Ureter (tissue), 1 donor: ENCODE data around the gene ZBTB8A. TPM values are rescaled to one million over a fixed set of nuclear protein-coding genes. Genes with fewer than 3 reads are reported as not detected.
"Not testable (repeated sequence)": the region's sequence is repeated elsewhere in the genome, so short reads cannot be mapped to it uniquely, and the experiment has no call there.

Source experiments
- DNase-seq: peaks from one replicate; pipeline ENCODE4 v3.0.0-alpha.2; 2020; ENCODE audit warnings: low spot score
- total RNA-seq: library from RNA; stranded (reverse); gene quantifications from one replicate; pipeline ENCODE4 v1.2.4, GENCODE V29; 2023
- donor health status: DM: yes; HTN: yes; CAD: no.

The ZBTB8A gene
- 10.5 TPM for total RNA-seq

- DNase-seq, result peak; percentile 45
Observed at GRCh38 chr1:32538887-32539583, at the start of gene ZBTB8A. Gene ZBTB8A (plus strand): TSS chr1:32539427. CDS start chr1:32592932, 53,505 bp downstream.

- DNase-seq, result no peak
Observed at GRCh38 chr1:32489774-32490454, 49.3 kb upstream of the ZBTB8A start.

GRCh38 chr1:32491386-32491785 lies 47.8 kb upstream of the ZBTB8A start:
- no peak for DNase-seq

GRCh38 chr1:32494196-32494595 lies 45.0 kb upstream of the ZBTB8A start:
- no peak for DNase-seq

GRCh38 chr1:32494711-32495337 lies 44.4 kb upstream of the ZBTB8A start:
- no peak for DNase-seq

GRCh38 chr1:32496127-32496526 lies 43.1 kb upstream of the ZBTB8A start:
- DNase-seq, result no peak

- DNase-seq, result no peak
Observed at GRCh38 chr1:32498751-32499150, 40.5 kb upstream of the ZBTB8A start.

- DNase-seq, result peak; percentile 52
Observed at GRCh38 chr1:32500387-32501209, 38.6 kb upstream of the ZBTB8A start.

GRCh38 chr1:32501865-32502264 lies 37.4 kb upstream of the ZBTB8A start:
- no peak for DNase-seq

GRCh38 chr1:32503153-32503552 lies 36.1 kb upstream of the ZBTB8A start:
- DNase-seq, result no peak

- DNase-seq, result no peak
Observed at GRCh38 chr1:32507021-32507420, 32.2 kb upstream of the ZBTB8A start.

GRCh38 chr1:32508761-32509160 lies 30.5 kb upstream of the ZBTB8A start:
- no peak for DNase-seq

GRCh38 chr1:32509939-32510338 lies 29.3 kb upstream of the ZBTB8A start:
- no peak for DNase-seq

GRCh38 chr1:32516402-32516801 lies 22.8 kb upstream of the ZBTB8A start:
- no peak for DNase-seq

- DNase-seq, result no peak
Observed at GRCh38 chr1:32518976-32519375, 20.3 kb upstream of the ZBTB8A start.

GRCh38 chr1:32521165-32521564 lies 18.1 kb upstream of the ZBTB8A start:
- no peak for DNase-seq

GRCh38 chr1:32525053-32525452 lies 14.2 kb upstream of the ZBTB8A start:
- no peak for DNase-seq

- no peak for DNase-seq
Observed at GRCh38 chr1:32525661-32526444, 13.4 kb upstream of the ZBTB8A start.

GRCh38 chr1:32528550-32528949 lies 10.7 kb upstream of the ZBTB8A start:
- not testable (repeated sequence) for DNase-seq

- DNase-seq, result no peak
Observed at GRCh38 chr1:32533792-32534327, 5.4 kb upstream of the ZBTB8A start.

GRCh38 chr1:32536117-32536516 lies 3.1 kb upstream of the ZBTB8A start:
- no peak for DNase-seq
